ENCODE data around the gene TBL1XR1.
"Not testable (repeated sequence)": the region's sequence is repeated elsewhere in the genome, so short reads cannot be mapped to it uniquely, and the experiment has no call there.

The TBL1XR1 gene

DNA sequence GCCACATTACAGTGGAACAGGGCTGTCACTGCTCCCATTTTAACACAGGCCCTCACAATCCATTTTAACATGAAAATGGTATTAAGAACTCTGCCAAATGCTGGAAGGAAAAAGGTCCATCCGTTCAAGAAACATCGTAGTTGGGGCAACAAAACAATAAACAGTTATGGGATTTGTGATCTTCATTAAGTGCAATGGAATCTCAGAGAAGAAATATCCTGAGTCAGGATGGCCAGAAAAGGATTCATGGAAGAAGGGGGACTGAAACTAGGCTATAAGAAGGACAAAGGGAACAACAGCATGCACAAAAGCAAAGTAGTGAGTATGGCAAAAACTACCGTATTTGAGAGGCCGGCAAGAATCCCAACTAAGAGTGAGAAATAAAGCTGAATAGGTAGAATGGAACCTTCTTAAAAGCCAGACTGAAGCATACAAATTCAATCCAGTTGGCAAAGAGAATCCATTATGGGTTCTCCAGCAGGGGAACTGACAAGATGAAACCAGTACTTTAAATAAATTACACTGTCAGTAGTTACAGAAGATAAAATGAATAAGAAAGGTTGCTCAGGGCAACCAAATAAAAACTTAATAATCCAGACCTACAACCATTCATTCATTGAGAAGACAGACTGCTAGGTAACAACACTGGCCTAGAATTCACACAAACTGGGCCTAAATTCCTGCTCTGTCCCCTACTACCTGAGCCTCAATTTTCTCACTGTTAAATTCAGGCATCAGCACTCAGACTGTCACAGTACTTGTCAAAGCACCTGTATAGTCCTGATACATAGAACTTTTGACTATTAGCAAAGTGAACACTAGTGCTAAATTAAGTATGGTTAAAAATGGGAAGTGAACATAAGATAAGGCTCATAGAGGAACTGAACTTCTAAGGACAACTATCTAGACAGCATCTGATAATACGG lies 6.3 kb downstream of the TBL1XR1 start:
- Histone ChIP-seq H2AFZ (ENCODE audit: low read depth, low read length, severe bottlenecking) (no peak overlapping the region), H3K4me3 (ENCODE audit: insufficient read depth, low read length, poor library complexity, severe bottlenecking) (peak overlapping the region; percentile 9), H4K20me1 (ENCODE audit: low read depth, low read length) (peaks cover 18% of the 10 kb centered on the region; the same call in 1 of the 2 replicates), H3K9me3 (ENCODE audit: insufficient read depth, low read length) (no peaks in the 10 kb centered on the region), H3K79me2 (ENCODE audit: insufficient read depth, low read length) (peaks cover 100% of the 10 kb centered on the region), H3K9ac (ENCODE audit: low read length) (peak overlapping the region; percentile 43), H3F3A (ENCODE audit: insufficient read depth) (peaks cover 52% of the 10 kb centered on the region), H3K9me2 (replicated peaks; ENCODE audit: insufficient read depth, low read length) (no peaks in the 10 kb centered on the region), H3K27ac (ENCODE audit: low read depth, low read length) (peak overlapping the region; percentile 100), H3K36me3 (ENCODE audit: low read length) (peaks cover 20% of the 10 kb centered on the region), H3K4me2 (ENCODE audit: low read depth, low read length, poor library complexity, severe bottlenecking) (peak overlapping the region; percentile 95), H3K27me3 (ENCODE audit: low read length) (no peaks in the 10 kb centered on the region)
- TF ChIP-seq EZH2phosphoT487 (conservative IDR thresholded peaks at IDR 0.05; ENCODE audit: low read length), result no peak
- TF ChIP-seq, protein P1, sequence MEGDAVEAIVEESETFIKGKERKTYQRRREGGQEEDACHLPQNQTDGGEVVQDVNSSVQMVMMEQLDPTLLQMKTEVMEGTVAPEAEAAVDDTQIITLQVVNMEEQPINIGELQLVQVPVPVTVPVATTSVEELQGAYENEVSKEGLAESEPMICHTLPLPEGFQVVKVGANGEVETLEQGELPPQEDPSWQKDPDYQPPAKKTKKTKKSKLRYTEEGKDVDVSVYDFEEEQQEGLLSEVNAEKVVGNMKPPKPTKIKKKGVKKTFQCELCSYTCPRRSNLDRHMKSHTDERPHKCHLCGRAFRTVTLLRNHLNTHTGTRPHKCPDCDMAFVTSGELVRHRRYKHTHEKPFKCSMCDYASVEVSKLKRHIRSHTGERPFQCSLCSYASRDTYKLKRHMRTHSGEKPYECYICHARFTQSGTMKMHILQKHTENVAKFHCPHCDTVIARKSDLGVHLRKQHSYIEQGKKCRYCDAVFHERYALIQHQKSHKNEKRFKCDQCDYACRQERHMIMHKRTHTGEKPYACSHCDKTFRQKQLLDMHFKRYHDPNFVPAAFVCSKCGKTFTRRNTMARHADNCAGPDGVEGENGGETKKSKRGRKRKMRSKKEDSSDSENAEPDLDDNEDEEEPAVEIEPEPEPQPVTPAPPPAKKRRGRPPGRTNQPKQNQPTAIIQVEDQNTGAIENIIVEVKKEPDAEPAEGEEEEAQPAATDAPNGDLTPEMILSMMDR (IDR thresholded peaks at IDR 0.05; ENCODE audit: insufficient read depth, low read length, poor library complexity, severe bottlenecking), result no peak

DNA sequence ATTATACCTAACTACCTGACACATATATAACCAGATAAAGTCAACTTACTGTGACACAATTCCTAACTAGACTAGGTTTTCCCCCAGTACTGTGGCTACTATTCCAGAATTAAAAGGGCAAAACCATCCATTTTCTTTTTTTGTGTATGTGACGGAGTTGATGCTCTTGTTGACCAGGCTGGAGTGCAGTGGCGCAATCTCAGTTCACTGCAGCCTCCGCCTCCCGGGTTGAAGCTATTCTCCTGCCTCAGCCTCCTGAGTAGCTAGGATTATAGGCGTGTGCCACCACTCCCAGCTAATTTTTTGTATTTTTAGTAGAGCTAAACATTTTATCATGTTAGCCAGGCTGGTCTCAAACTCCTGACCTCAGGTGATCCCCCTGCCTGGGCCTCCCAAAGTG lies 7.1 kb downstream of the TBL1XR1 start:
- H3K9me2 ChIP-seq (replicated peaks; ENCODE audit: insufficient read depth, low read length); H3K4me3 ChIP-seq (ENCODE audit: insufficient read depth, low read length, poor library complexity, severe bottlenecking); H2AFZ ChIP-seq (ENCODE audit: low read depth, low read length, severe bottlenecking); H3K27me3 ChIP-seq (ENCODE audit: low read length); H3K9me3 ChIP-seq (ENCODE audit: insufficient read depth, low read length): not testable (repeated sequence)
- peak overlapping the region; percentile 43 for H3K9ac ChIP-seq (ENCODE audit: low read length)
- H3F3A ChIP-seq (ENCODE audit: insufficient read depth), result peaks cover 45% of the 10 kb centered on the region
- H4K20me1 ChIP-seq (ENCODE audit: low read depth, low read length), result peaks cover 20% of the 10 kb centered on the region; the same call in 1 of the 2 replicates
- H3K36me3 ChIP-seq (ENCODE audit: low read length), result peaks cover 11% of the 10 kb centered on the region
- peak overlapping the region; percentile 100 for H3K27ac ChIP-seq (ENCODE audit: low read depth, low read length)
- peak overlapping the region; percentile 95 for H3K4me2 ChIP-seq (ENCODE audit: low read depth, low read length, poor library complexity, severe bottlenecking)
- H3K79me2 ChIP-seq (ENCODE audit: insufficient read depth, low read length), result peaks cover 100% of the 10 kb centered on the region

DNA sequence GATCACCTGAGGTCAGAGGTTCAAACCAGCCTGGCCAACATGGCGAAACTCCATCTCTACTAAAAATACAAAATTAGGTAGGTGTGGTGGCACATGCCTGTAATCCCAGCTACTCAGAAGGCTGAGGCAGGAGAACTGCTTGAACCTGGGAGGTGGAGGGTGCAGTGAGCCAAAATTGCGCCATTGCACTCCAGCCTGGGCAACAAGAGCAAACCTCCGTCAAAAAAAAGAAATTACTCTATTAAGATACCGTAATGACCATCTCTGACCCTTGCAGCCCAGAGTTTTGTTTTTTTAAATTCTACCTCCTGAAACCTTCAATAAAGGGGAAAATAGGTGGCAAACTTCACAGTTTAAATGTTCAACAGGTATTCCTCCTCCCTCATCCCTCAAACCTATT lies 9.0 kb downstream of the TBL1XR1 start:
- Histone ChIP-seq H4K20me1 (ENCODE audit: low read depth, low read length) (peaks cover 27% of the 10 kb centered on the region; the same call in 1 of the 2 replicates), H3K27ac (ENCODE audit: low read depth, low read length) (peak overlapping the region; percentile 55), H3K79me2 (ENCODE audit: insufficient read depth, low read length) (peaks cover 100% of the 10 kb centered on the region), H3K4me2 (ENCODE audit: low read depth, low read length, poor library complexity, severe bottlenecking) (peak overlapping the region; percentile 43), H3F3A (ENCODE audit: insufficient read depth) (peaks cover 39% of the 10 kb centered on the region)
- not testable (repeated sequence) for H3K9ac ChIP-seq (ENCODE audit: low read length); H3K9me3 ChIP-seq (ENCODE audit: insufficient read depth, low read length); H3K4me3 ChIP-seq (ENCODE audit: insufficient read depth, low read length, poor library complexity, severe bottlenecking); H3K27me3 ChIP-seq (ENCODE audit: low read length); H3K36me3 ChIP-seq (ENCODE audit: low read length); H3K9me2 ChIP-seq (replicated peaks; ENCODE audit: insufficient read depth, low read length); H2AFZ ChIP-seq (ENCODE audit: low read depth, low read length, severe bottlenecking)

DNA sequence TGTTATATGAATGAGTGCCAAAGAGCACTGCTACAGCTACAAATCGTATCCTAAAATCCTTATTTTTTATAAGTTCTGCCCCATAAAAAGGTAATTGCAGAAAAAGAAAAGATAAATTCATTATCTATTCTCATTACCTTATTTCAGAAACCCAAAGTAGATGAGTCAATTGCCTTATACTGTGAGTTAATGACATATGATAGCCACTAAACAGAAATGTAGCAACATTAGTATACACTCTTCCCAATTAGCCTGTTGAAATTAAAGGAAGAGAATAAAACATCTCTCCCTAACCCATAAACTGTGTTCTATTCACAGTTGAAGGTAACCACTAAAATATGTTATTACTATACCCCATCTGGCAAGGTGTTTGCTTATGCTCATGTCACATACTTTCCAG lies 11.0 kb downstream of the TBL1XR1 start:
- TF ChIP-seq, protein P1 (IDR thresholded peaks at IDR 0.05; ENCODE audit: insufficient read depth, low read length, poor library complexity, severe bottlenecking), result no peak
- no peak for TF ChIP-seq EZH2phosphoT487 (conservative IDR thresholded peaks at IDR 0.05; ENCODE audit: low read length)
- peaks cover 48% of the 10 kb centered on the region for H3F3A ChIP-seq (ENCODE audit: insufficient read depth)
- H3K79me2 ChIP-seq (ENCODE audit: insufficient read depth, low read length), result peaks cover 100% of the 10 kb centered on the region
- peak overlapping the region; percentile 11; the same call in 1 of the 2 replicates for H3K9ac ChIP-seq (ENCODE audit: low read length)
- no peak overlapping the region for H3K4me3 ChIP-seq (ENCODE audit: insufficient read depth, low read length, poor library complexity, severe bottlenecking)
- H3K27ac ChIP-seq (ENCODE audit: low read depth, low read length), result peak overlapping the region; percentile 52; the same call in 1 of the 2 replicates
- no peaks in the 10 kb centered on the region for H3K9me3 ChIP-seq (ENCODE audit: insufficient read depth, low read length)
- no peaks in the 10 kb centered on the region for H3K9me2 ChIP-seq (replicated peaks; ENCODE audit: insufficient read depth, low read length)
- H3K4me2 ChIP-seq (ENCODE audit: low read depth, low read length, poor library complexity, severe bottlenecking), result peak overlapping the region; percentile 52
- peaks cover 26% of the 10 kb centered on the region; the same call in 1 of the 2 replicates for H4K20me1 ChIP-seq (ENCODE audit: low read depth, low read length)
- H3K27me3 ChIP-seq (ENCODE audit: low read length), result no peaks in the 10 kb centered on the region
- no peak overlapping the region for H2AFZ ChIP-seq (ENCODE audit: low read depth, low read length, severe bottlenecking)
- H3K36me3 ChIP-seq (ENCODE audit: low read length), result no peaks in the 10 kb centered on the region; the same call in 1 of the 2 replicates
